Putamen (tissue), 1 donor: ENCODE results near the gene SLC6A1.
A peak's percentile ranks its signal among the peaks of the same experiment; 100 is the strongest.

Source experiments
- DNase-seq: peaks from one replicate; pipeline ENCODE4 v3.0.0-alpha.2; 2016; ENCODE audit warnings: low spot score

The SLC6A1 gene

DNA sequence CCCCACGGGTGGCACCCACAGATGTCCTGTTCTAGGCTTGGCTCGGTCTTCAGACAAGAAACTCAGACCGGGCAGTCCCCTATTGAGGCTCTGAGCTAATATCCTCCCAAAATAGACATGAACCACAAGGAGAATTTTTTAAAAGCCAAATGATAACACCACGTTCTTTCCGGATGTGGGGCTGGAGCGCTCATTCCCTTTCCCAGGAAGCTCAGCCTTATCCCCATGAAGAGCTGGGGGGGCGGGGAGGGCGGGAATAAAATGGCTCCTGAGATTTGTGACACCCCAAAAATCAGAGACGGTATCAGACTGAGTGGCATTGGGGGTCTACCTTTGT, 1.1 kb downstream of the SLC6A1 start:
- no peak for DNase-seq

DNA sequence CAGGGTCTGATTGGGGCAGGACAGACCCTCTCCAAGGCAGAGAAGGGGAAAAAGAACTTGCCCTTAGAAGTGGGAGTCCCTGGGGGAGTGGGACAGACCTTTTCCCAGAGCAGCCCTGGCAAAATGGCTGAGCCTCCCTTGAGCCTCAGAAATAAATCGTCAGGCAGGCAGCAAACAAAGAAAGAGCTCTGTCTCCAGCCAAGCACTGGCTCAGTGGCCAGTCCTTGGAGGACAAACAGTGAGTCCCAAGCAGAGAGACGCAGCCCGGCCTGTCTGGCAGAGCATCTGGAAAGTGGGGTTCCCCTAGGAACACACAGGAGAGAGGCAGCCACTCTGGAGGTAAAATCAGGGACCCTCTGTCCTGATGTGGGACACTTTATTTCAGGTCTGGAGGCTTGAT, 1.8 kb downstream of the SLC6A1 start:
- peak; percentile 80 for DNase-seq

GRCh38 chr3:10995871-10996270, 3.3 kb downstream of the SLC6A1 start:
- DNase-seq: no peak

GRCh38 chr3:10996345-10997013, 3.9 kb downstream of the SLC6A1 start:
- DNase-seq: peak; percentile 83

- DNase-seq: no peak
Observed at GRCh38 chr3:10997196-10997595, 4.6 kb downstream of the SLC6A1 start.

GRCh38 chr3:10998542-10998941, 6.0 kb downstream of the SLC6A1 start:
- DNase-seq: no peak

DNA sequence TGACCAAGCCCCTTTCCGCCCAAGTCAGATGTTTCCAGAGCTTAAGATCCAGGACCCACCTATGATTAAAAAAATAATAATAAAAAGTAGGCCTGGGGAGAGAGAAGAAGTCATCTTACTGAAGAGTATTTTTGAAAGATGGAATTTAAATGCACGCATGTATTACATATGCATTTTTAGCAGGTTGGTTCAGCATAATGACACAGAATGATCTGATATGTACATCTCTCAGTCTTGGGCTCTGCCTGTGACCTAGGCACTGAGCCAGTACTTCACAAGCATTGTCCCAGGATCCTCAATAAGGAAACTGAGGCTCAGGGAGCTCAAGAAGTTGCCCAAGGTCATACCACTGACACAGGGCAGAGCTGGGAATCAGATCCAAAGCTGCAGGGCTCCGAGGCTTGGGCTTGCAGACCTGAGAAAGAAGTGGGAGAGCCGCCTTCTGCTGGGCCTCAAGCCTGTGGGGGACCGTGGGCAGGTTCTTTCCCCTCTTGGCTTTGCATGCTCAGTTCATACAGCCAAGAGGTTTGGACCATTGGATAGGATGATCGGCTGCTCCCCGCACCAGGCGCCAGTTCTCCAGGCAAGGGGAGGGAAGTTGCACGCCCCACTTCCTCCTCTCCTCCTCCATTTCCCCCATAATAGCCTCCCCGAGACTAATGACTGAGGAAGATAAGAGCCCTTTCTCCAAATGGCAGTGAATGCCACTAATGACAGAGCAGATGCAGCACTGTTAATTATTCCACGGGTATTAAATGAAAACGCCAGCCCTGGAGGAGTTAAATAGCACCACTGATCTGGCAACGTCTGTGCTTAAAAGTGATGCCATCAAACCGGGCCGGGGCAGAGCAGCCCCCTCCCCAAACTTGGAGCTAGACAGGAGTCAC, 6.9 kb downstream of the SLC6A1 start:
- no peak for DNase-seq

DNA sequence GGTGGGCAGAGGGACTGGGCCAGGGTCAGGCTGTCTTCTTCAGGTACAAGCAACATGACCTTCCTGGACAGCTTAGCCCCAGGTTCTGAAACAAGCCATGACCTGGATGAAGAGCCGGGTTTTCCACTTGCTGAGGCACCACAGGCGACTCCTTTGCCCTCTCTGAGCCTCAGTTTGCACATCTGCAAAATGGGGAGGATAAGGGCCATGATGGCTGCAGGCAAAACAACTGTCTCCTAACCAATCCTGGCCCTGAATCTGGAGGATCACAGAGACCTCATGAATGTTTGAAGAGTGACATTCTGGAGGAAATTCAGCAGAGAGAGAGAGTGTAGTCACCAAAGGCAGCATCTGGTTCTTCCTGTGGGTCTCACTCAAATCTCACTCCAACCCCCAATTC, 8.0 kb downstream of the SLC6A1 start:
- no peak for DNase-seq

GRCh38 chr3:11001020-11001657, 8.6 kb downstream of the SLC6A1 start:
- peak; percentile 81 for DNase-seq

GRCh38 chr3:11001658-11002021, 9.1 kb downstream of the SLC6A1 start:
- DNase-seq: no peak

DNA sequence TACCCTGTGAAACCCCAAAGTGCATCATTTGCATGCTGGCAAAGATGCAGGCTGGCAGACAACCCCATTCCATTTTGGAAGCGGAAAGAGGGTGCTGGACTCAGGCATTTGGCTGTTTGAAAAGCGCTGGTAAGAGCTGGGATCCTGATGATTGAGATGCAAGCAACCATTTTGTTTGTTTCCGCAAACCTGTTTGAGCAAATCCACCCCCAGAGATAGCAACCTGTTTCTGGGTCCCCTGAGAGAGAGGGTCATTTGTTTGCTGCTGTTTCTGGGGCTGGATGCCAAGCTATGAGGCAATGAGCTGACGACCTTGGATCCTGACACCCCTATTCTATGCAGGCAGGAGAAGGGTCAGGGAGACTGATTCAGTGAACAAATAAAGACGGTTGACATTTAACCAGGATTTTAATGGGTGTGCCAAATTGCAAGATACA, 9.8 kb downstream of the SLC6A1 start:
- DNase-seq: no peak

DNA sequence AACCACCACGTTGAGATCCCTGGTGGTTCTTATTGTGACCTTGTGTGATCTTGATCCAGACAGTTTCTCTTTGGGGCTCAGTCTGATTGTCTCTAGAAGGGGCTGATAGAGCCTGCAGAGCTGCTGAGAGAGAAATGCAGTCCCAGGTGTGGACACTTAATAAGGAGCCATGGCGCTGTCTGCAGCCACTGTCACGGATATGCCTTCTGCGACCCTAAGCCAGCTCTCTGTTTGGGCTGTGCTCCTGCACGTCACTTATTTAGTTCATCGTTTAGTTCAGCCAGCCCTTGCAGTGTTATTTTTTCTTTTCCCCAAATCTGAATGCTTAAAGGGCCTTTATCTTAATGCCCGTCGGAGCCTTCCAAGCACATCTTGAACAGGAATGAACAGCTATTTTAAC, 12.0 kb downstream of the SLC6A1 start:
- DNase-seq: no peak

DNA sequence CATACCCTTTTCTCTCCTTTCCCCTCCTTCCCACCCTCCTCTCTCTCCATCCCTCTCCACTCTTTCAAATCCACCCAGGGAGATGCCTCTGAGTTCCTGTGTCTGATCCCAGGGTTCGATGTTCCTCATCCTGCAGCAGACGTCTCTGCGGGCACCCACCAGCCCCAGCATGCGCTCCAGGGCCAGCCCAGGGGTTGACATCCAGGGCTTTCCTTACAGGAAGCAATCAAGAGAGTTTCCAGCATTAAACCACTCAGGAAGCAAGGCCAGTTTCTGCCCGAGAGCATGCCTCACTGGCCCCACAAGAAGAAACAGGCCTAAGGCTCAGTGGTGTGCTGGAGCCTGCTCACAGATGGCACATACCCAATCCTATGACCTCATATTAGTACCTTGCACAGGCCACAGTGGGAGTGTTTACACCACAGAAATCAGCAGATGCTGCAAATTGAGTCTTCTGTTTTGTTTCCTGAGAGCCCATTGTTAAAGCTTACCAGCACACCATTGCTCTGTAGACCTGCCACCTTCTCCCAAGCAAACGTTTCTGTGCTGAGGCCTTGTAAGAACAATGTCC, 13.2 kb downstream of the SLC6A1 start:
- no peak for DNase-seq

GRCh38 chr3:11006986-11007933, 14.7 kb downstream of the SLC6A1 start:
- DNase-seq: no peak

DNA sequence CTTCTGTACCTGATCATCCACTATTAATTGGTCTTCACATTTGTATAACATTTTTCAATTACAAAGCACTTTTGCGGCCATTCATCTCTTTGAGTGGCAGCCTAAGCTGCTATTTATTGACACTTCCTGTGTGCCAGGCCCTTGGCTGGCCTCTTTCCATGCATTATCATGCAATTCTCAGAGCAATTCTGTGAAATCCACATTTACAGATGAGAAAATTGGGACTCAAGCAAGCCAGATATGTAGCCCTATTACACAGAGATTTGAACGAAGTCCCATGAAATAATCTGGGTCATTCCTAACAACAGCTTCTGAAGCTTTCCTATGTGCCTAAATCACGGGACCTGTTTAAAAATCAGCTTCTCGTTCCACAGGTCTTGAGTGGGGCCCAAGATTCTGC, 17.4 kb downstream of the SLC6A1 start:
- DNase-seq: no peak

DNA sequence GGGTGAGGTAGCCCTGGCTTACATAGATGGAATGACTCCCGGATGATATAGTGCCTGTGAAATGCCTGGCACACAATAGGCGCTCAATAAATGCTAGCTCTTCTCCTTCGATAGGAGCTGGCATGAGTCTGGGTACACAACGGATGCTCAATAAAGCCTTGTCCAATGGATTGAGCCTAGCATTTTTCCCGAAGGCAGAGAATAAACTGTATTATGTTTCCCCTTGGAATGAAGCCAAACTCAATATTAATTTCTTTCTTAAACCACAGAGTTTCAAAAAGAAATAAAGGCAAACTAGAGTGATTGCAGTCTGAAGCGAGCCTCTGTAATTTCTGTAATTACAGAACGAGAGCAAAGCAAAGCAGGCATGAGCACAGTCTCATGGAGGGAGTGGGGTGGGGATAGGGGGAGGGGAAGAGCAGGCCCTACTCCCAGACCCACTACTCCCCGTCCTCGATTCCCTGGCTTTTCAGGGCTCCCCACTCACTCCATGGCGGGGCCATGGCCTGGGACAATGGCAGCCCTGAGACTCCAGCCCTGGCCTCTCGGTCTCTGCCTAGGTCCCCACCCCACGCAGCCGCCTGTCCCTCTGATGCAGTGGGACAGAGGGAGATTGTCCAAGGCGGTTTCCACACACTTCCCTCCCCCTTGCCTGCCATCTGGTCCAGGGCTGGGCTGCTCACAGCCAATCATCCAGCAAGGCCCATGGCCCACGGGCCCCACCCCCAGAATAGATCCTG, 18.0 kb downstream of the SLC6A1 start:
- DNase-seq: peak; percentile 93

DNA sequence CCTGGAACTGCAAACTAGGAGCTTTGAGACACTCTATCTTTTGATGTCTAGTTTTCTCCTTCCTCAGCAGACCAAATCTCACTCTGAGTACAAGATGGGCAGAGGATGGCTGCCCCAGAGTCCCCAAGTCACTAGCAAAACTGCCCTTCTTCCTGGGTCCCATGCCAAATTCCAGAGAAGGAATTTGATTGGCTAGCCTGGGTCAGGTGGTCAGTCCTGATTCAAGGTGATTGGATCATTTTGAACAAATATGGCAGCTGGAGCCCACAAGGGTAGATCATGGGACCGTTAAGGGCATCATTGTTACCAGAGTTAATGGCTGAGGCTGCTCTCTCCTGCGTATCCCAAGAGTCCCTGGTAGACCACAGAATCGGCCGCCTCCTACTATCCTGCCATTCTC, 21.7 kb downstream of the SLC6A1 start:
- no peak for DNase-seq

GRCh38 chr3:11014752-11015151, 22.2 kb downstream of the SLC6A1 start:
- DNase-seq: no peak

- DNase-seq: no peak
Observed at GRCh38 chr3:11015369-11015768, 22.8 kb downstream of the SLC6A1 start.

DNA sequence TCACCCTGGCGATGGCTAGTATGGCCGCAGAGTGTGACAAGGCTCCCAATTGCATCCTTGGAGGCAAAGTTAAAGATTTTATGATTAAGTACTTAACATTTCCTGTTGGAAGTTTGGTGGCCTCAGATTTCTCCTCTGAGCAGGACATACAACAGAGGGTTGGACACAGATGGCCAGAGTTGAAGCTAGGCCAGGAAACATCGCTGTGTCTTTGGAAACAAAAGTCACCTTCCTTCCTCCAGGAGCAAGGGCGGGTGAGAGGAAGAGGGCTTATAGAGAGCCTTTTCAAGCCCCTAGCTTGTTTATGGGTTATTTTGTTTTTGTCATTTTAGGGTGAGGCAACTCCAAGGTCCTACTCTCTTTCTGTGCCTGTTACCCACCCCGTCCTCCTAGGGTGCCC, 24.2 kb downstream of the SLC6A1 start:
- no peak for DNase-seq
